ENCODE results near the gene CLPTM1. TPM values are rescaled to one million over a fixed set of nuclear protein-coding genes. Genes with fewer than 3 reads are reported as not detected.

The CLPTM1 gene
- total and polyA plus RNA-seq, 9 of the 15 experiments (the other 6 are each of a cell fraction or from before 2014, with no cell fraction given), result 0.37 to 96.0 (median 27.5) TPM

DNA sequence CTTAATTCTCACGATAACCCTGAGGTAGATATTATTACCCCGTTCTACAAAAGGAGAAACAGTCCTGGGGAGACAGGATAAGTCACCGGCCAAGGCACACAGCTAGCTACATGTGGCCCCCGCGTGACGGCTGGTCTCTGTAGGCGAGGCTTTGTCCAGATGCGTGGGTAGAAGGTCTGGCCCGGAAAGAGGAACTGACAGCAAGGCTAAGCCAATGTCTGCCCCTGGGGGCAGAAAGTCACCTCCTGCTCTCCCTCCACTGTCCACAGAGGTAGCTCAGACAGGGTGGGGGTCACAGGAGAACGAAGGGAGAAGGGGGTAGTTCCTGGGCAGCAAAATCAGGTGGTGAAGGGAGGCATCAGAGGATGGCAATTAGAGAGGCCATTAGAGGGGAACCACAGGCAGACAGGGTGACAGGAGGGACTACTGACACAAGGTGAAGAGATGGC, 11.4 kb upstream of the CLPTM1 start (continued):
- TF ChIP-seq, protein P1, sequence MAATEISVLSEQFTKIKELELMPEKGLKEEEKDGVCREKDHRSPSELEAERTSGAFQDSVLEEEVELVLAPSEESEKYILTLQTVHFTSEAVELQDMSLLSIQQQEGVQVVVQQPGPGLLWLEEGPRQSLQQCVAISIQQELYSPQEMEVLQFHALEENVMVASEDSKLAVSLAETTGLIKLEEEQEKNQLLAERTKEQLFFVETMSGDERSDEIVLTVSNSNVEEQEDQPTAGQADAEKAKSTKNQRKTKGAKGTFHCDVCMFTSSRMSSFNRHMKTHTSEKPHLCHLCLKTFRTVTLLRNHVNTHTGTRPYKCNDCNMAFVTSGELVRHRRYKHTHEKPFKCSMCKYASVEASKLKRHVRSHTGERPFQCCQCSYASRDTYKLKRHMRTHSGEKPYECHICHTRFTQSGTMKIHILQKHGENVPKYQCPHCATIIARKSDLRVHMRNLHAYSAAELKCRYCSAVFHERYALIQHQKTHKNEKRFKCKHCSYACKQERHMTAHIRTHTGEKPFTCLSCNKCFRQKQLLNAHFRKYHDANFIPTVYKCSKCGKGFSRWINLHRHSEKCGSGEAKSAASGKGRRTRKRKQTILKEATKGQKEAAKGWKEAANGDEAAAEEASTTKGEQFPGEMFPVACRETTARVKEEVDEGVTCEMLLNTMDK (IDR thresholded peaks at IDR 0.05; ENCODE audit: borderline replicate concordance, insufficient read depth, low read depth, low read length, poor library complexity, severe bottlenecking), result no peak
- TF ChIP-seq NCOA4 (IDR thresholded peaks at IDR 0.05; ENCODE audit: partially characterized antibody), result no peak
- TF ChIP-seq NFE2L1 (tag; IDR thresholded peaks at IDR 0.05; ENCODE audit: borderline replicate concordance, low read depth), result no peak
- TF ChIP-seq MTF1 (CRISPR knock-in tag; IDR thresholded peaks at IDR 0.05; ENCODE audit: borderline replicate concordance), result no peak
- no peak for TF ChIP-seq ZC3H8 (IDR thresholded peaks at IDR 0.05)
- no peak for TF ChIP-seq ZC3H11A (IDR thresholded peaks at IDR 0.05; ENCODE audit: low read depth, low read length)
- TF ChIP-seq GTF2F1 (IDR thresholded peaks at IDR 0.05; ENCODE audit: low read depth, low read length), result no peak
- TF ChIP-seq, protein P2, sequence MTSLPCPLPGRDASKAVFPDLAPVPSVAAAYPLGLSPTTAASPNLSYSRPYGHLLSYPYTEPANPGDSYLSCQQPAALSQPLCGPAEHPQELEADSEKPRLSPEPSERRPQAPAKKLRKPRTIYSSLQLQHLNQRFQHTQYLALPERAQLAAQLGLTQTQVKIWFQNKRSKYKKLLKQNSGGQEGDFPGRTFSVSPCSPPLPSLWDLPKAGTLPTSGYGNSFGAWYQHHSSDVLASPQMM (CRISPR knock-in tag; IDR thresholded peaks at IDR 0.05), result no peak
- no peak for TF ChIP-seq XRCC5 (IDR thresholded peaks at IDR 0.05; ENCODE audit: low read depth, low read length)
- TF ChIP-seq, protein P3, sequence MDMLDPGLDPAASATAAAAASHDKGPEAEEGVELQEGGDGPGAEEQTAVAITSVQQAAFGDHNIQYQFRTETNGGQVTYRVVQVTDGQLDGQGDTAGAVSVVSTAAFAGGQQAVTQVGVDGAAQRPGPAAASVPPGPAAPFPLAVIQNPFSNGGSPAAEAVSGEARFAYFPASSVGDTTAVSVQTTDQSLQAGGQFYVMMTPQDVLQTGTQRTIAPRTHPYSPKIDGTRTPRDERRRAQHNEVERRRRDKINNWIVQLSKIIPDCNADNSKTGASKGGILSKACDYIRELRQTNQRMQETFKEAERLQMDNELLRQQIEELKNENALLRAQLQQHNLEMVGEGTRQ (CRISPR knock-in tag; IDR thresholded peaks at IDR 0.05), result no peak
- TF ChIP-seq NCOR1 (IDR thresholded peaks at IDR 0.05), result peak; percentile 33; the same call in 1 of the 2 replicates
- no peak for TF ChIP-seq ZNF253 (CRISPR knock-in tag; conservative IDR thresholded peaks at IDR 0.05)
- no peak for TF ChIP-seq ZFP30 (CRISPR knock-in tag; IDR thresholded peaks at IDR 0.05; ENCODE audit: borderline replicate concordance)
- TF ChIP-seq SLC30A9 (CRISPR knock-in tag; IDR thresholded peaks at IDR 0.05), result no peak
- no peak for TF ChIP-seq ZNF133 (CRISPR knock-in tag; IDR thresholded peaks at IDR 0.05)
- TF ChIP-seq BRF1 (IDR thresholded peaks at IDR 0.05; ENCODE audit: borderline replicate concordance, extremely low read depth, insufficient read length), result no peak
- peak; percentile 29; the same call in 1 of the 2 replicates for TF ChIP-seq JUN (IDR thresholded peaks at IDR 0.05; ENCODE audit: borderline replicate concordance, low read depth, low read length)
- no peak for TF ChIP-seq JUN (CRISPR knock-in tag; IDR thresholded peaks at IDR 0.05; ENCODE audit: borderline replicate concordance)
- TF ChIP-seq PHB2 (IDR thresholded peaks at IDR 0.05; ENCODE audit: low read depth), result no peak
- no peak for TF ChIP-seq HEY1 (CRISPR knock-in tag; IDR thresholded peaks at IDR 0.05; ENCODE audit: borderline replicate concordance)
- TF ChIP-seq, protein P4, sequence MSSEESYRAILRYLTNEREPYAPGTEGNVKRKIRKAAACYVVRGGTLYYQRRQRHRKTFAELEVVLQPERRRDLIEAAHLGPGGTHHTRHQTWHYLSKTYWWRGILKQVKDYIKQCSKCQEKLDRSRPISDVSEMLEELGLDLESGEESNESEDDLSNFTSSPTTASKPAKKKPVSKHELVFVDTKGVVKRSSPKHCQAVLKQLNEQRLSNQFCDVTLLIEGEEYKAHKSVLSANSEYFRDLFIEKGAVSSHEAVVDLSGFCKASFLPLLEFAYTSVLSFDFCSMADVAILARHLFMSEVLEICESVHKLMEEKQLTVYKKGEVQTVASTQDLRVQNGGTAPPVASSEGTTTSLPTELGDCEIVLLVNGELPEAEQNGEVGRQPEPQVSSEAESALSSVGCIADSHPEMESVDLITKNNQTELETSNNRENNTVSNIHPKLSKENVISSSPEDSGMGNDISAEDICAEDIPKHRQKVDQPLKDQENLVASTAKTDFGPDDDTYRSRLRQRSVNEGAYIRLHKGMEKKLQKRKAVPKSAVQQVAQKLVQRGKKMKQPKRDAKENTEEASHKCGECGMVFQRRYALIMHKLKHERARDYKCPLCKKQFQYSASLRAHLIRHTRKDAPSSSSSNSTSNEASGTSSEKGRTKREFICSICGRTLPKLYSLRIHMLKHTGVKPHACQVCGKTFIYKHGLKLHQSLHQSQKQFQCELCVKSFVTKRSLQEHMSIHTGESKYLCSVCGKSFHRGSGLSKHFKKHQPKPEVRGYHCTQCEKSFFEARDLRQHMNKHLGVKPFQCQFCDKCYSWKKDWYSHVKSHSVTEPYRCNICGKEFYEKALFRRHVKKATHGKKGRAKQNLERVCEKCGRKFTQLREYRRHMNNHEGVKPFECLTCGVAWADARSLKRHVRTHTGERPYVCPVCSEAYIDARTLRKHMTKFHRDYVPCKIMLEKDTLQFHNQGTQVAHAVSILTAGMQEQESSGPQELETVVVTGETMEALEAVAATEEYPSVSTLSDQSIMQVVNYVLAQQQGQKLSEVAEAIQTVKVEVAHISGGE (CRISPR knock-in tag; IDR thresholded peaks at IDR 0.05), result no peak

Measured in K562 (cell line).